Left lung (tissue), 10 donors: ENCODE results near the gene RPS6KB2. TPM values are rescaled to one million over a fixed set of nuclear protein-coding genes. Genes with fewer than 3 reads are reported as not detected.

Source experiments
- ATAC-seq: fragments of 200-7000 bp; cut with Tn5 transposase; one replicate; pipeline ENCODE4 v1.9.1; 2020; ENCODE audit warnings: moderate library complexity
- DNase-seq, 4 donors: peaks; one replicate each; pipeline ENCODE4 v3.0.0-alpha.2; 2013 to 2020
- H3K27ac ChIP-seq, 2 donors: fragments of 200-600 bp; sonication (generic) in 1 of 2; one replicate each; pipeline versions ENCODE4 v1.5.0 to v1.8.0; 2020 to 2021
- H3K27me3 ChIP-seq, 2 donors: fragments of 200-600 bp; sonication (generic) in 1 of 2; one replicate each; pipeline versions ENCODE4 v1.5.0 to v1.8.0; 2020 to 2021
- H3K36me3 ChIP-seq, 2 donors: fragments of 200-600 bp; sonication (generic) in 1 of 2; one replicate each; pipeline versions ENCODE4 v1.5.0 to v1.8.0; 2020 to 2021
- H3K4me1 ChIP-seq, 2 donors: fragments of 200-600 bp; one replicate each; pipeline ENCODE4 v1.8.0; 2021
- H3K4me3 ChIP-seq, 2 donors: fragments of 200-600 bp; sonication (generic) in 1 of 2; one replicate each; pipeline versions ENCODE4 v1.5.0 to v1.8.0; 2020 to 2021; ENCODE audit warnings: mild to moderate bottlenecking in 1 of 2
- H3K9me3 ChIP-seq, 2 donors: fragments of 200-600 bp; sonication (generic) in 1 of 2; one replicate each; pipeline versions ENCODE4 v1.5.0 to v1.8.0; 2020 to 2021
- CTCF ChIP-seq, 2 donors: fragments of 200-600 bp; sonication (generic) in 1 of 2; IDR thresholded peaks; one replicate each; pipeline versions ENCODE4 v1.5.0 to v1.8.0; 2021; ENCODE audit warnings: antibody characterized with exemption in 2 of 2
- intact Hi-C, 2 donors: fragments of 100-400 bp; cut with DNase I; formaldehyde crosslinking; loops; one replicate each; pipeline versions ENCODE4 v1.11.2 to v1.14.2; 2022
- polyA plus RNA-seq, 6 donors: library from polyadenylated mRNA; unstranded; fragments of 120-200 nt; gene quantifications; one replicate each; pipeline ENCODE4 v1.2.1, GENCODE V29; 2013; ENCODE audit not compliant: insufficient read length in 6 of 6
- total RNA-seq, 2 donors: library from RNA; stranded (reverse); fragmentation: NEBNext Ultra II Directional; extraction: Animal tissue kit (Norgen Biotek cat#: 25700); gene quantifications; one replicate each; pipeline ENCODE4 v1.2.1, GENCODE V29; 2021
- donor health status: DM: no; HTN: yes; CAD: no.
- donor health status: DM: no; HTN: no; CAD: no.

RPS6KB2 gene
- total and polyA plus RNA-seq, 8 donors = 37.7 to 47.0 (median 42.0) TPM

GRCh38 chr11:67482827-67483798, 54.8 kb downstream of the RPS6KB2 start, which contains the start of gene AIP:
Gene AIP (plus strand): TSS chr11:67483026. CDS start chr11:67483159, 133 bp downstream.
- ATAC-seq = peak; percentile 98
- Histone ChIP-seq H3K27me3 (no peaks in the 10 kb centered on the region), H3K4me3 (peak within 1 kb of the TSS; percentile 45 to 57), H3K36me3 (peaks cover 0 to 16% of the 10 kb centered on the region in 2 donors), H3K4me1 (peaks cover 18 to 47% of the 10 kb centered on the region in 2 donors), H3K9me3 (no peaks in the 10 kb centered on the region), H3K27ac (peak within 1 kb of the TSS; percentile 86 to 91)
- TF ChIP-seq CTCF (IDR thresholded peaks at IDR 0.05) = peak in 1 of 2 donors; percentile 22
- DNase-seq = peak; percentile 95 to 98 (median 98)
- intact Hi-C loops = no loop called here

- H3K27me3 ChIP-seq = no peaks in the 10 kb centered on the region
- DNase-seq (peak in 1 of 4 donors; percentile 79), ATAC-seq (no peak)
- peaks cover 18 to 47% of the 10 kb centered on the region in 2 donors for H3K4me1 ChIP-seq
- intact Hi-C loops = no loop called here
- H3K4me3 ChIP-seq = peak overlapping the region in 1 of 2 donors; percentile 57
- no peak for TF ChIP-seq CTCF (IDR thresholded peaks at IDR 0.05)
- no peaks in the 10 kb centered on the region for H3K9me3 ChIP-seq
- H3K36me3 ChIP-seq = peaks cover 0 to 23% of the 10 kb centered on the region in 2 donors
- peak overlapping the region in 1 of 2 donors; percentile 91 for H3K27ac ChIP-seq
Observed at GRCh38 chr11:67483831-67484665, 55.8 kb downstream of the RPS6KB2 start.

GRCh38 chr11:67484847-67485311, 56.6 kb downstream of the RPS6KB2 start:
- Histone ChIP-seq H3K4me1 (peaks cover 18 to 47% of the 10 kb centered on the region in 2 donors), H3K36me3 (peaks cover 0 to 31% of the 10 kb centered on the region in 2 donors), H3K4me3 (no peak overlapping the region), H3K9me3 (no peaks in the 10 kb centered on the region), H3K27ac (no peak overlapping the region), H3K27me3 (no peaks in the 10 kb centered on the region)
- DNase-seq (peak in 1 of 4 donors; percentile 81), ATAC-seq (no peak)
- no peak for TF ChIP-seq CTCF (IDR thresholded peaks at IDR 0.05)
- intact Hi-C loops = no loop called here

Other genes with a start within 250 kb of the RPS6KB2 start
- 100 to 1,000 TPM in 1 of 2 donors, 10 to 100 TPM in 1; 55.2 to 118 TPM for gene GRK2, start 162.0 kb upstream of the RPS6KB2 start, total RNA-seq
- 10 to 100 TPM; 56.9 to 79.9 (median 59.4) TPM for gene GRK2, start 162.0 kb upstream of the RPS6KB2 start, polyA plus RNA-seq
- 10 to 100 TPM; 48.0 to 81.2 TPM for gene ANKRD13D, start 139.2 kb upstream of the RPS6KB2 start, total RNA-seq
- gene ANKRD13D, start 139.2 kb upstream of the RPS6KB2 start, polyA plus RNA-seq = 10 to 100 TPM; 34.5 to 61.0 (median 49.6) TPM
- gene SSH3, start 125.0 kb upstream of the RPS6KB2 start, total RNA-seq = 10 to 100 TPM; 28.7 to 44.9 TPM
- gene SSH3, start 125.0 kb upstream of the RPS6KB2 start, polyA plus RNA-seq = 10 to 100 TPM; 23.0 to 34.5 (median 28.3) TPM
- 10 to 100 TPM; 67.7 to 77.3 TPM for gene POLD4, start 74.9 kb upstream of the RPS6KB2 start, total RNA-seq
- gene POLD4, start 74.9 kb upstream of the RPS6KB2 start, polyA plus RNA-seq = 10 to 100 TPM; 26.7 to 35.1 (median 32.5) TPM
- gene CLCF1, start 54.9 kb upstream of the RPS6KB2 start, total RNA-seq = 1 to 10 TPM; 7.3 to 9.2 TPM
- gene CLCF1, start 54.9 kb upstream of the RPS6KB2 start, polyA plus RNA-seq = 10 to 100 TPM; 10.9 to 15.3 (median 12.3) TPM
- 10 to 100 TPM; 18.4 to 21.5 TPM for gene RAD9A, start 36.5 kb upstream of the RPS6KB2 start, total RNA-seq
- gene RAD9A, start 36.5 kb upstream of the RPS6KB2 start, polyA plus RNA-seq = 10 to 100 TPM; 22.9 to 31.3 (median 24.5) TPM
- 100 to 1,000 TPM; 138 to 173 TPM for gene PPP1CA, start 26.6 kb upstream of the RPS6KB2 start, total RNA-seq
- gene PPP1CA, start 26.6 kb upstream of the RPS6KB2 start, polyA plus RNA-seq = 100 to 1,000 TPM; 108 to 144 (median 139) TPM
- 10 to 100 TPM in 1 of 2 donors, 1 to 10 TPM in 1; 8.0 to 15.5 TPM for gene TBC1D10C, start 24.4 kb upstream of the RPS6KB2 start, total RNA-seq
- 1 to 10 TPM; 4.2 to 6.5 (median 5.1) TPM for gene TBC1D10C, start 24.4 kb upstream of the RPS6KB2 start, polyA plus RNA-seq
- 1 to 10 TPM in 1 of 2 donors, under 1 TPM in 1; 0.71 to 1.2 TPM for gene CARNS1, start 12.8 kb upstream of the RPS6KB2 start, total RNA-seq
- gene CARNS1, start 12.8 kb upstream of the RPS6KB2 start, polyA plus RNA-seq = 1 to 10 TPM; 2.9 to 5.6 (median 4.1) TPM
- gene PTPRCAP, start 9.2 kb downstream of the RPS6KB2 start, total RNA-seq = 10 to 100 TPM in 1 of 2 donors, 1 to 10 TPM in 1; 5.4 to 12.5 TPM
- gene PTPRCAP, start 9.2 kb downstream of the RPS6KB2 start, polyA plus RNA-seq = 1 to 10 TPM; 1.6 to 3.0 (median 2.2) TPM
- 100 to 1,000 TPM; 111 to 119 TPM for gene CORO1B, start 15.0 kb downstream of the RPS6KB2 start, total RNA-seq
- gene CORO1B, start 15.0 kb downstream of the RPS6KB2 start, polyA plus RNA-seq = 10 to 100 TPM; 43.5 to 61.1 (median 50.4) TPM
- gene GPR152, start 24.2 kb downstream of the RPS6KB2 start, total RNA-seq = not detected
- not detected for gene GPR152, start 24.2 kb downstream of the RPS6KB2 start, polyA plus RNA-seq
- gene CABP4, start 26.9 kb downstream of the RPS6KB2 start, total RNA-seq = 1 to 10 TPM; 2.0 to 2.7 TPM
- 1 to 10 TPM; 1.4 to 2.8 (median 2.2) TPM for gene CABP4, start 26.9 kb downstream of the RPS6KB2 start, polyA plus RNA-seq
- 10 to 100 TPM; 45.9 to 51.8 TPM for gene TMEM134, start 40.8 kb downstream of the RPS6KB2 start, total RNA-seq
- 10 to 100 TPM; 33.4 to 51.8 (median 43.3) TPM for gene TMEM134, start 40.8 kb downstream of the RPS6KB2 start, polyA plus RNA-seq
- gene AIP, start 54.5 kb downstream of the RPS6KB2 start, total RNA-seq = 10 to 100 TPM; 61.7 to 68.2 TPM
- 10 to 100 TPM; 55.7 to 62.5 (median 60.4) TPM for gene AIP, start 54.5 kb downstream of the RPS6KB2 start, polyA plus RNA-seq
- 10 to 100 TPM; 51.6 to 55.5 TPM for gene PITPNM1, start 76.9 kb downstream of the RPS6KB2 start, total RNA-seq
- 10 to 100 TPM; 15.5 to 36.3 (median 20.5) TPM for gene PITPNM1, start 76.9 kb downstream of the RPS6KB2 start, polyA plus RNA-seq
- 10 to 100 TPM; 82.2 to 92.8 TPM for gene CDK2AP2, start 79.7 kb downstream of the RPS6KB2 start, total RNA-seq
- gene CDK2AP2, start 79.7 kb downstream of the RPS6KB2 start, polyA plus RNA-seq = 10 to 100 TPM; 25.8 to 40.0 (median 29.2) TPM
- gene CABP2, start 95.0 kb downstream of the RPS6KB2 start, total RNA-seq = not detected
- not detected for gene CABP2, start 95.0 kb downstream of the RPS6KB2 start, polyA plus RNA-seq
- 1,000 to 10,000 TPM in 1 of 2 donors, 100 to 1,000 TPM in 1; 790 to 1,058 TPM for gene GSTP1, start 155.3 kb downstream of the RPS6KB2 start, total RNA-seq
- 100 to 1,000 TPM; 651 to 768 (median 717) TPM for gene GSTP1, start 155.3 kb downstream of the RPS6KB2 start, polyA plus RNA-seq
- gene NDUFV1, start 178.4 kb downstream of the RPS6KB2 start, total RNA-seq = 100 to 1,000 TPM; 136 to 155 TPM
- gene NDUFV1, start 178.4 kb downstream of the RPS6KB2 start, polyA plus RNA-seq = 100 to 1,000 TPM; 155 to 204 (median 170) TPM
- 10 to 100 TPM; 10.7 to 18.1 TPM for gene NUDT8, start 201.4 kb downstream of the RPS6KB2 start, total RNA-seq
- 1 to 10 TPM; 3.8 to 5.8 (median 5.0) TPM for gene NUDT8, start 201.4 kb downstream of the RPS6KB2 start, polyA plus RNA-seq
- gene TBX10, start 211.3 kb downstream of the RPS6KB2 start, total RNA-seq = not detected
- gene TBX10, start 211.3 kb downstream of the RPS6KB2 start, polyA plus RNA-seq = under 1 TPM in 1 of 6 donors, not detected in 5; 0.18 TPM
- under 1 TPM; 0.29 to 0.61 TPM for gene ACY3, start 222.2 kb downstream of the RPS6KB2 start, total RNA-seq
- gene ACY3, start 222.2 kb downstream of the RPS6KB2 start, polyA plus RNA-seq = under 1 TPM; 0.23 to 0.74 (median 0.57) TPM
- gene ALDH3B2, start 246.1 kb downstream of the RPS6KB2 start, total RNA-seq = under 1 TPM; 0.79 to 0.94 TPM
- 1 to 10 TPM in 4 of 6 donors, under 1 TPM in 2; 0.91 to 1.7 (median 1.1) TPM for gene ALDH3B2, start 246.1 kb downstream of the RPS6KB2 start, polyA plus RNA-seq